ENCODE results near the gene VASH2.
"Not testable (repeated sequence)": the region's sequence is repeated elsewhere in the genome, so short reads cannot be mapped to it uniquely, and the experiment has no call there.

- TF ChIP-seq, protein P1, sequence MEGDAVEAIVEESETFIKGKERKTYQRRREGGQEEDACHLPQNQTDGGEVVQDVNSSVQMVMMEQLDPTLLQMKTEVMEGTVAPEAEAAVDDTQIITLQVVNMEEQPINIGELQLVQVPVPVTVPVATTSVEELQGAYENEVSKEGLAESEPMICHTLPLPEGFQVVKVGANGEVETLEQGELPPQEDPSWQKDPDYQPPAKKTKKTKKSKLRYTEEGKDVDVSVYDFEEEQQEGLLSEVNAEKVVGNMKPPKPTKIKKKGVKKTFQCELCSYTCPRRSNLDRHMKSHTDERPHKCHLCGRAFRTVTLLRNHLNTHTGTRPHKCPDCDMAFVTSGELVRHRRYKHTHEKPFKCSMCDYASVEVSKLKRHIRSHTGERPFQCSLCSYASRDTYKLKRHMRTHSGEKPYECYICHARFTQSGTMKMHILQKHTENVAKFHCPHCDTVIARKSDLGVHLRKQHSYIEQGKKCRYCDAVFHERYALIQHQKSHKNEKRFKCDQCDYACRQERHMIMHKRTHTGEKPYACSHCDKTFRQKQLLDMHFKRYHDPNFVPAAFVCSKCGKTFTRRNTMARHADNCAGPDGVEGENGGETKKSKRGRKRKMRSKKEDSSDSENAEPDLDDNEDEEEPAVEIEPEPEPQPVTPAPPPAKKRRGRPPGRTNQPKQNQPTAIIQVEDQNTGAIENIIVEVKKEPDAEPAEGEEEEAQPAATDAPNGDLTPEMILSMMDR (conservative IDR thresholded peaks at IDR 0.05 in 1 of 2, IDR thresholded peaks at IDR 0.05 in 1 of 2; ENCODE audit: low read depth in 1 of 2, low read length in 2 of 2) = not testable (repeated sequence)
- not testable (repeated sequence) for TF ChIP-seq EZH2 (IDR thresholded peaks at IDR 0.05; ENCODE audit: low read length, missing control alignments)
These were observed 36.2 kb upstream of the VASH2 start for GRCh38 chr1:212914110-212914509.

Data from fibroblast of lung (primary cell).